Measurements from ENCODE around the gene INPP1.

Gene INPP1

GRCh38 chr2:190361572-190361971 is 18.2 kb downstream of the INPP1 start:
- no peak for DNase-seq (ENCODE audit: low read depth)
- no peak for TF ChIP-seq CTCF (IDR thresholded peaks at IDR 0.05; ENCODE audit: insufficient read depth, low read depth, low read length, missing control alignments)
- H3K4me3 ChIP-seq (ENCODE audit: low read depth, low read length): no peak overlapping the region

DNA sequence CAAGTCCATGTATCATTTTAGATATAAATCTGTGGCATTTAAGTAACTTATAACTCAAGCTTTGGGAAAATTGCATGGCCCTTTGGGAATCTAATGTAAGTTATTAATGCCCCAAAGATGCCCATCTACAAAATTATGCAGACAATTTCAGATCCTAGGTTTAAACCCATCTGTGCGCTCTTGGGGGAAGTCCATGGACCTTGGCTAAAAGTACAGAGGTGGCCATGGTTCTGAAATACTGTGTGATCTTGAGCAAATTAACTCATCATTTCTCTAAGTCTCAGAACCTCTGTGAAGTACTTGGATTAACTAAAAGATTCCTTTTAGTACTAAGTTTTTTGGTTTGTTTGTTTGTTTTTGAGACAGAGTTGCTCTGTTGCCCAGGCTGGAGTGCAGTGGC is 19.5 kb downstream of the INPP1 start:
- DNase-seq (ENCODE audit: low read depth): no peak
- H3K4me3 ChIP-seq (ENCODE audit: low read depth, low read length): no peak overlapping the region
- no peak for TF ChIP-seq CTCF (IDR thresholded peaks at IDR 0.05; ENCODE audit: insufficient read depth, low read depth, low read length, missing control alignments)

- no peak for TF ChIP-seq CTCF (IDR thresholded peaks at IDR 0.05; ENCODE audit: insufficient read depth, low read depth, low read length, missing control alignments)
- DNase-seq (ENCODE audit: low read depth): no peak
- H3K4me3 ChIP-seq (ENCODE audit: low read depth, low read length): no peak overlapping the region
These were observed 22.3 kb downstream of the INPP1 start for GRCh38 chr2:190365499-190366204.

DNA sequence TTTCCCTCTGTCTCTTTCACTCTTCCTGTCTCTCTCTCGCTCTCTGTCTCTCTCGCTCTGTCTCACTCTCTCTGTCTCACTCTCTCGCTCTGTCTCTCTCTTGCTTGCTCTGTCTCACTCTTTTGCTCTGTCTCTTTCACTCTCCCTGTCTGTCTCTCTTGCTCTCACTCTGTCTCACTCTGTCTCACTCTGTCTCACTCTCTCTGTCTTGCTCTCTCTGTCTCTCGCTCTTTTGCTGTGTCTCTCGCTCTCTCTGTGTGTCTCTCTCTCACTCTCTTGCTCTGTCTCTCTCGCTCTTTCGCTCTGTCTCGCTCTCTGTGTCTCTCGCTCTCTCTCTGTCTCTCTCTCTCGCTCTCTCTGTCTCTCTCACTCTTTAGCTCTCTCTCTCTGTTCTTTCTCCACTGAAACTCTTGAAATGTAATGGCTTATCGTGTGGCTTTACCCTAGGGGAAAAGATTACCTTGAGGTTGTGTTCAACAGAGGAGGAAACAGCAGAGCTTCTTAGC is 22.9 kb downstream of the INPP1 start:
- no peak for TF ChIP-seq CTCF (IDR thresholded peaks at IDR 0.05; ENCODE audit: insufficient read depth, low read depth, low read length, missing control alignments)
- no peak overlapping the region for H3K4me3 ChIP-seq (ENCODE audit: low read depth, low read length)
- DNase-seq (ENCODE audit: low read depth): no peak

GRCh38 chr2:190367091-190367490 is 23.7 kb downstream of the INPP1 start:
- DNase-seq (ENCODE audit: low read depth): no peak
- H3K4me3 ChIP-seq (ENCODE audit: low read depth, low read length): no peak overlapping the region
- TF ChIP-seq CTCF (IDR thresholded peaks at IDR 0.05; ENCODE audit: insufficient read depth, low read depth, low read length, missing control alignments): no peak

- no peak for DNase-seq (ENCODE audit: low read depth)
- no peak overlapping the region for H3K4me3 ChIP-seq (ENCODE audit: low read depth, low read length)
- no peak for TF ChIP-seq CTCF (IDR thresholded peaks at IDR 0.05; ENCODE audit: insufficient read depth, low read depth, low read length, missing control alignments)
These were observed 26.2 kb downstream of the INPP1 start for GRCh38 chr2:190369635-190370034.

- no peak for TF ChIP-seq CTCF (IDR thresholded peaks at IDR 0.05; ENCODE audit: insufficient read depth, low read depth, low read length, missing control alignments)
- DNase-seq (ENCODE audit: low read depth): no peak
- H3K4me3 ChIP-seq (ENCODE audit: low read depth, low read length): no peak overlapping the region
These were observed 32.7 kb downstream of the INPP1 start for GRCh38 chr2:190376083-190376482.
